Bronchial epithelial cell (primary cell): Measurements from ENCODE around the gene DSCAML1. TPM values are rescaled to one million over a fixed set of nuclear protein-coding genes. Genes with fewer than 3 reads are reported as not detected.

ENCODE experiments used
- DNase-seq: peaks from one replicate; pipeline ENCODE4 v3.0.0-alpha.2; 2010; ENCODE audit warnings: low read depth
- FAIRE-seq: peaks from 2 replicates; lab custom pipeline; 2011; peaks lifted over from hg19 to GRCh38; lab: Jason Lieb, UNC
- H3K27me3 ChIP-seq: 2 replicates; pipeline ENCODE4 v1.5.1; 2011; ENCODE audit warnings: low read length; ENCODE audit not compliant: control insufficient read depth, insufficient read depth
- H3K36me3 ChIP-seq: 2 replicates; pipeline ENCODE4 v1.5.1; 2011; ENCODE audit warnings: low read length; ENCODE audit not compliant: control insufficient read depth, insufficient read depth
- H3K4me3 ChIP-seq: 2 replicates; pipeline ENCODE4 v1.5.1; 2011; ENCODE audit warnings: mild to moderate bottlenecking, low read depth, low read length, control low read depth
- total RNA-seq: library from RNA; depleted of rRNA; stranded (reverse); fragments of >200 nt; gene quantifications from 2 replicates; pipeline ENCODE4 v1.2.1, GENCODE V29; 2014
- TF ChIP-seq, protein P1 (sequence below): IDR thresholded peaks from 2 replicates; pipeline ENCODE4 v1.5.1; 2011; ENCODE audit warnings: mild to moderate bottlenecking, moderate library complexity, low read length, control low read depth, inconsistent platforms; ENCODE audit not compliant: insufficient read depth, severe bottlenecking

Gene DSCAML1
- total RNA-seq, 1 donor from 2014 or later, result under 0.01 TPM

DNA sequence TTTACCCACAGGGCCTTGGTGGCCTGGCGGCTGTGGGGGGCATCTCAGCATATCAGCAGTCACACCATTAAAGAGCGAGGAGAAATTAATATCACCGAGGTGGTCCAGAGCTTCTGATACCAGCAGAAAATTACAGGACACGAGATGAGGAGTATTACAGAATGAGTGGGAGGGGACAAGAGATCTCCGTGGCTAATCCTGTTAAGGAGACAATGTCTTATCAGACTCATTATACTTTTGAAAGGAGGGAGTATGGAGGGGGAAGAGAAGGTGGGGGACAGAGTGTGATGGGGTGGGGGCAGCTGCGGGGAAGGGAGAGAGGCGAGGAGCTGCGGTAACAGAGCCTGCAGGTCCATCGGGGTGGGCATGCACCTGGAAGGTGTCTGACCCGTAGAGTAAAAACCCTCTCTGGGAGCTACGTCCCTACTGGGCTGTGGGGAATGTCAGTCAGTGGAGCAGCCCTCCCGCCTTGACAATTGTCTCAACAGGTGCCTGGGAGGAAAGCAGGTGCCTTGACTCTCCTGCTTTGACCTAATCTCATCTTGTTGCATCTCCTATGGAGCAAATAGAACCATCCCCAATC is 245.2 kb downstream of the DSCAML1 start:
- H3K4me3 ChIP-seq, result no peak overlapping the region
- DNase-seq, result no peak
- no peaks in the 10 kb centered on the region for H3K36me3 ChIP-seq
- no peak for FAIRE-seq
- no peaks in the 10 kb centered on the region for H3K27me3 ChIP-seq
- TF ChIP-seq, protein P1, sequence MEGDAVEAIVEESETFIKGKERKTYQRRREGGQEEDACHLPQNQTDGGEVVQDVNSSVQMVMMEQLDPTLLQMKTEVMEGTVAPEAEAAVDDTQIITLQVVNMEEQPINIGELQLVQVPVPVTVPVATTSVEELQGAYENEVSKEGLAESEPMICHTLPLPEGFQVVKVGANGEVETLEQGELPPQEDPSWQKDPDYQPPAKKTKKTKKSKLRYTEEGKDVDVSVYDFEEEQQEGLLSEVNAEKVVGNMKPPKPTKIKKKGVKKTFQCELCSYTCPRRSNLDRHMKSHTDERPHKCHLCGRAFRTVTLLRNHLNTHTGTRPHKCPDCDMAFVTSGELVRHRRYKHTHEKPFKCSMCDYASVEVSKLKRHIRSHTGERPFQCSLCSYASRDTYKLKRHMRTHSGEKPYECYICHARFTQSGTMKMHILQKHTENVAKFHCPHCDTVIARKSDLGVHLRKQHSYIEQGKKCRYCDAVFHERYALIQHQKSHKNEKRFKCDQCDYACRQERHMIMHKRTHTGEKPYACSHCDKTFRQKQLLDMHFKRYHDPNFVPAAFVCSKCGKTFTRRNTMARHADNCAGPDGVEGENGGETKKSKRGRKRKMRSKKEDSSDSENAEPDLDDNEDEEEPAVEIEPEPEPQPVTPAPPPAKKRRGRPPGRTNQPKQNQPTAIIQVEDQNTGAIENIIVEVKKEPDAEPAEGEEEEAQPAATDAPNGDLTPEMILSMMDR, result no peak

DNA sequence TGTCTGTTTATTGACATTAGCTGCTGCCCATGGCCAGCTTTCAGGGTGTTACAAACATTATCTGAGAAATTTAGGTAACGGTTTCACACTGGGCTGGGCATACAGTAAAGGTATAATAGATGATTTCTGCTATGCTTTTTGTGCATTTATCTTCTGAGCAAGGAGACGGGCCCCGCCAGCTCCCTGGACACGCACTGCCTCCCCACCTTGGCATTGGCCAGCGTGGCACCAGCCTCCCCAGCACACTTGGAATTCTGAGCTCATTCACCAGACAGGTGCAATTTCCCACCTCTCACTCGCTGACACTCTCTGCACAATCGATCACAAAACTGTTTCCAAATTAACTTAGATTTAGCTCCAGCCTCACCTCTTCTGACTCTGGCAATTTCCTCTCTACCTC is 246.6 kb downstream of the DSCAML1 start:
- Histone ChIP-seq H3K27me3 (peaks cover 4% of the 10 kb centered on the region), H3K4me3 (no peak overlapping the region), H3K36me3 (no peaks in the 10 kb centered on the region)
- FAIRE-seq, result no peak
- TF ChIP-seq, protein P1, result no peak
- DNase-seq, result no peak

DNA sequence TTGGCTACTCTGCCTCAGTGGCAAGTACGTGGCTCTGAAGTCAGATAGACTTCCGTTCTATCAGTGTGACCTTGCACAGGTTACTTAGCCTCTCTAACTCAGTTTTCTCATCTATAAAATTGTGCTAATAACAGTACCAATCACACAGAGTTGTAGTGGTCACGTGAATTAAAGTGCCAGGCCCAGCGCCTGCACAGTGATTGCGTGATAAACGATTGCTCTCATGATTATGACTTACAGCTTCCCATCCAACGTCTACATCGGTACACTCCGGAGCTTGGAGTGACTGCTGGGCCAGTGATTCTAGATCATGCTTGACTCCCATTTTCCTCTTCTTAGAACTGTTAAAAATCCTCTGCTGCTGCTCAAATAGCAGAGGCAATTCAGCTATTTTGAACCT is 247.6 kb downstream of the DSCAML1 start:
- H3K27me3 ChIP-seq, result peaks cover 4% of the 10 kb centered on the region
- H3K4me3 ChIP-seq, result no peak overlapping the region
- DNase-seq, result no peak
- TF ChIP-seq, protein P1, result no peak
- H3K36me3 ChIP-seq, result no peaks in the 10 kb centered on the region
- FAIRE-seq, result no peak

DNA sequence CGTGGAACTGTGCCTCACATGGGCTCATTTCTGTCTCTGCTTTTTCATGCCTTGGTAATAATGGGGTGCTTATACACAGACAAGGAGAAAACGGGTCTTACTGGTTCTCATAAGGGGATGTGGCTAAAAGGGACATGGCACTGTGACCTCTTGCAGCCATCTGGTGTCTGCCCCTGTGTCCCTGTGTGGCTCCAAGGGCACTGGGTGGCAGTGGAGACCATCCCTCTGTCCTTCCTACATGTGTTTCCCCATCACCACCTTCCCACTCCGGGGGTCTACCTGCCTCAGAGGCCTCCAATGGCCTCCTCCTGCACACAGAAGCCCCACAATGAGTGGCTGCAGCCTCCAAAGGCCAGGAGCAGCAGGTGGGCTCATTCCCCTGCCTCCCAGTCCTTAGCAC is 248.1 kb downstream of the DSCAML1 start:
- Histone ChIP-seq H3K27me3 (peaks cover 4% of the 10 kb centered on the region), H3K4me3 (no peak overlapping the region), H3K36me3 (no peaks in the 10 kb centered on the region)
- TF ChIP-seq, protein P1, result no peak
- FAIRE-seq (no peak), DNase-seq (no peak)

DNA sequence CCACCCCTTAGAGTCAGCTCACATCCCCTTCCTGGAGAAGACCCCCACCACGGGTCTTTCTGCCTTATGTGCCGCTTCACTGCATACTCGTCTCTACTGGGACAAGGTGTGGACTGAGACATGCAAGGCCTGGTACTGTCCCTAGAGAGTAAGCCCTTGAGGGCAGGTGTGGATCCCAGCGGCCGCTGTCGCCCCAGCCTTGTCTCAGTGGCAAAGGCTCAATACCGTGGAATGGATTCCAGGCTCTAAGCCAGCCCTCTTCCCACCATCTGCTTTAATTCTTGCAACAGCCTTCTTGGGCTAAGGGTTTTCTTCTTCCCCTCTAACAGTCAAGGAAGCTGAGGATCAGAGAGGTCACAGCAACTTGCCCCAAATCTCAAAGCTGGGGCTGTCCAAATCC is 249.1 kb downstream of the DSCAML1 start:
- DNase-seq (no peak), FAIRE-seq (no peak)
- H3K36me3 ChIP-seq, result no peaks in the 10 kb centered on the region
- TF ChIP-seq, protein P1, result no peak
- peaks cover 4% of the 10 kb centered on the region for H3K27me3 ChIP-seq
- no peak overlapping the region for H3K4me3 ChIP-seq
